Stimulated activated memory B cell treated with anti-CD40 and anti-IgM and Interleukin-4, amounts not matched to agents 10 μg/mL and 1 μg/mL and 100 μg/mL, for 72 hours (primary cell): ENCODE data around the gene AOX1.
"Not testable (repeated sequence)": the region's sequence is repeated elsewhere in the genome, so short reads cannot be mapped to it uniquely, and the experiment has no call there.

Source experiments
- ATAC-seq: fragments of 150-1000 bp; cut with Tn5 transposase; 2 replicates; pipeline ENCODE4 v1.10.0; 2021
- H3K27ac Mint-ChIP-seq: one replicate; pipeline ENCODE4 v1.8.0; 2022; ENCODE audit warnings: mild to moderate bottlenecking, mixed read lengths
- H3K27me3 Mint-ChIP-seq: one replicate; pipeline ENCODE4 v1.8.0; 2022; ENCODE audit warnings: mixed read lengths
- H3K36me3 Mint-ChIP-seq: one replicate; pipeline ENCODE4 v1.8.0; 2022; ENCODE audit warnings: mixed read lengths
- H3K4me1 Mint-ChIP-seq: one replicate; pipeline ENCODE4 v1.8.0; 2022; ENCODE audit warnings: mixed read lengths
- H3K4me3 Mint-ChIP-seq: one replicate; pipeline ENCODE4 v1.8.0; 2022; ENCODE audit warnings: mild to moderate bottlenecking, moderate library complexity, mixed read lengths
- H3K9me3 Mint-ChIP-seq: one replicate; pipeline ENCODE4 v1.8.0; 2022; ENCODE audit warnings: mixed read lengths

The AOX1 gene

DNA sequence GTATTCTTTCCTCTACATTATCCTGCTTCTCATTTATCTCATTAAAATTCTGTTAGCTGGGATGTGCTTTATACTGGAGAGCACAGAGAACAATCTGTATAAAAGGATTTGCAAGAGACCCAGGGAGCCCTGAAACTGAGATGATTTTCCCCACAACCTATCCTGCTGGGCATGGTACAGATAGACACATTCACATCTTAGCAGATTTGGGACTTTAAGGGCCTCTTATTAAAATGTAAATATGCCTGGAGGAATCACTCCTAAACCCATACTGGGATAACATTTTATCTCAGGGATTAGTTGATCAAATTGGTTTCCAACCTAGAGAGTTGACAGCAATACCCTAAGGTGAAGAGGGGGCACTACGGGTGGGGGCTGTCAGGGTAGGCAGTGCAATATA lies 45.5 kb downstream of the AOX1 start:
- no peaks in the 10 kb centered on the region for H3K36me3 Mint-ChIP-seq
- ATAC-seq = no peak
- no peaks in the 10 kb centered on the region for H3K4me1 Mint-ChIP-seq
- no peak overlapping the region for H3K27ac Mint-ChIP-seq
- H3K27me3 Mint-ChIP-seq = peaks cover 25% of the 10 kb centered on the region
- H3K9me3 Mint-ChIP-seq = peaks cover 3% of the 10 kb centered on the region
- H3K4me3 Mint-ChIP-seq = no peak overlapping the region

- no peak overlapping the region for H3K27ac Mint-ChIP-seq
- H3K4me1 Mint-ChIP-seq = no peaks in the 10 kb centered on the region
- H3K36me3 Mint-ChIP-seq = no peaks in the 10 kb centered on the region
- ATAC-seq = no peak
- peaks cover 12% of the 10 kb centered on the region for H3K27me3 Mint-ChIP-seq
- H3K4me3 Mint-ChIP-seq = no peak overlapping the region
- peaks cover 3% of the 10 kb centered on the region for H3K9me3 Mint-ChIP-seq
Observed at GRCh38 chr2:200634231-200634964, 48.6 kb downstream of the AOX1 start.

DNA sequence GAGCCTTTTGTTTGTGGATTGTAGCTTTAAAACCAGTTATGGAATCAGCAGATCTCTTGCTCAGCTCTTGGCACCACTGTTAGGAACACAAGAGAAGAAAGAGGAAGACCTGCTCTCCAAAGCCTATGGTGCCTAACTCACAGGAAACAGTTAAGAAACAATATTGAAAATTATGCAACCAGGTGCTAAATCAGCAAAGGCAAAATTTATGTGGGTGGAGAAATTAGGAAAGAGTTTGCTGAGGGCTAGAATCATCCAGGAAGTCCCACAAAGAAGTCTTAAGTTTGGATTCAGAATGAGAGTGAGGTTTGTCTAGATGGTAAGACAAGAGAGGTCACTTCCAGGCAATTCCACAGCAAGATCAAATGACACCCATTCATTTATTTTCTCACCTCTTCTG lies 49.4 kb downstream of the AOX1 start:
- Mint-ChIP-seq H3K4me3 (no peak overlapping the region), H3K27me3 (peaks cover 14% of the 10 kb centered on the region), H3K36me3 (no peaks in the 10 kb centered on the region), H3K4me1 (no peaks in the 10 kb centered on the region), H3K27ac (no peak overlapping the region), H3K9me3 (peaks cover 3% of the 10 kb centered on the region)
- no peak for ATAC-seq

DNA sequence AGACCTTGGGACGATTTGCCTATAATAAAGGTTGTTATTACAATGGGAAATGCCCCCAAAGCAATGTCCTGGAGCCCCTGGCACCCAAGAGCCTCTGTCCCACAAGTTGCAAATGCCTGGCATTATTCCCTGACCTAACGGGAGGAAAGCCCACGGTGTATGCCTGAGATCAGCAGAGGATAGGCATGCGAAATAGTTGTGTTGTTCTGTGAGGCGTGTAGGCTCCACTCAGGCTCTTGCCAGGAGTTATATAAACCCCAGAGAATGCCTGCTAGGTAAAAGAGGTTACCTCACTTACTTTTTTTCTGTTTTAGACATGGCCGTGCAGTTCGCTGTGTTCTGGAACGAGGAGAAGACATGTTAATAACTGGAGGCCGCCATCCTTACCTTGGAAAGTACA lies 52.1 kb downstream of the AOX1 start:
- no peaks in the 10 kb centered on the region for H3K4me1 Mint-ChIP-seq
- H3K9me3 Mint-ChIP-seq = peaks cover 3% of the 10 kb centered on the region
- H3K36me3 Mint-ChIP-seq = no peaks in the 10 kb centered on the region
- no peak overlapping the region for H3K27ac Mint-ChIP-seq
- no peak overlapping the region for H3K4me3 Mint-ChIP-seq
- no peak for ATAC-seq
- H3K27me3 Mint-ChIP-seq = peaks cover 14% of the 10 kb centered on the region

GRCh38 chr2:200640176-200640575 lies 54.4 kb downstream of the AOX1 start:
- no peaks in the 10 kb centered on the region for H3K36me3 Mint-ChIP-seq
- H3K4me3 Mint-ChIP-seq = no peak overlapping the region
- H3K4me1 Mint-ChIP-seq = no peaks in the 10 kb centered on the region
- ATAC-seq = no peak
- H3K27me3 Mint-ChIP-seq = peaks cover 14% of the 10 kb centered on the region
- no peak overlapping the region for H3K27ac Mint-ChIP-seq
- no peaks in the 10 kb centered on the region for H3K9me3 Mint-ChIP-seq

DNA sequence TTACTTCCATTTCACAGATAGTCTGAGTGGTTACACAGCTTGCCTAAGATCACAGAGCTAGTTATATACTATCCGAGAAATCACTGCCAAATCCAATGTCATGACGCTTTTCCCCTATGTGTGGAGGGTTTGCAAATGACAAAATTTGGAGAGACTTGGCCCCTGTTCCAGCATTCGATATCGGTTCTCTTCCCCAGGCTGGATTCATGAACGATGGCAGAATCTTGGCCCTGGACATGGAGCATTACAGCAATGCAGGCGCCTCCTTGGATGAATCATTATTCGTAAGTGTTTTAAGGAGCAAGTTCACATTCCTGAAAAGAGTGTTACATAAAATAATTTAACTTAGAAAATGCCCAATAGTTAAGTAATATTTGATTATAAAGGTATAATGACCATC lies 55.1 kb downstream of the AOX1 start:
- no peaks in the 10 kb centered on the region for H3K9me3 Mint-ChIP-seq
- no peak overlapping the region for H3K4me3 Mint-ChIP-seq
- no peak overlapping the region for H3K27ac Mint-ChIP-seq
- no peaks in the 10 kb centered on the region for H3K36me3 Mint-ChIP-seq
- peaks cover 14% of the 10 kb centered on the region for H3K27me3 Mint-ChIP-seq
- no peaks in the 10 kb centered on the region for H3K4me1 Mint-ChIP-seq
- no peak for ATAC-seq

DNA sequence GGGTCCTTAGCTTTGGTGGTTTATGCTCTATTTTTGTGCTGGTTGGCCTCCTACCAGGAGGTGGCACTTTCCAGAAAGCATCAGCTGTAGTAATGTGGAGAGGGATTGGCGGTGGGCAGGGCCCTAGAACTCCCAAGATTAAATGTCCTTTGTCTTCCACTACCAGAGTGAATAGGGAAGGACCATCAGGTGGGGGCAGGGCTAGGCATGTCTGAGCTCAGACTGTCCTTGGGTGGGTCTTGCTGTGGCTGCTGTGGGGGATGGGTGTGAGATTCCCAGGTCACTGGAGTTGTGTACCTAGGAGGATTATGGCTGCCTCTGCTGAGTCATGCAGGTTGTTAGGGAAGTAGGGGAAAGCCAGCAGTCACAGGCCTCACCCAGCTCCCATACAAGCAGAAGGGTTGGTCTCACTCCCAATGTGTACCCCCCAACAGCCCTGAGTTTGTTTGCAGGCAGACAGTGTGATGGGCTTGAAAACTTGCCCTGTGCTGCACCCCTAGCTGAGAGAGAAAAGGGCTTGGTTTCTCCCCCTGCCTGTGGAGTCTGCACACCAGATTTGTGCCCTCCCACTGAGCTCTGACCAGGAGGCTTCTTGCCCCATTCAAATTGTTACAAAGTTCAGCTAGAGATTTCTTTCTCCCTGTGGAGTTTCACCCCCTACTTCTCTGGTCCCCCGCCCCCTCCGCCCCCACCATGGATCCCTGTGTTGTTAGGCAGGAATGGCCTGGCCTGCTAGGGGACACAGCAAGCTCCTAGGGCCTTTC lies 62.9 kb downstream of the AOX1 start:
- H3K9me3 Mint-ChIP-seq, ATAC-seq, H3K4me1 Mint-ChIP-seq, H3K36me3 Mint-ChIP-seq, H3K4me3 Mint-ChIP-seq, H3K27ac Mint-ChIP-seq: not testable (repeated sequence)
- peaks cover 39% of the 10 kb centered on the region for H3K27me3 Mint-ChIP-seq

DNA sequence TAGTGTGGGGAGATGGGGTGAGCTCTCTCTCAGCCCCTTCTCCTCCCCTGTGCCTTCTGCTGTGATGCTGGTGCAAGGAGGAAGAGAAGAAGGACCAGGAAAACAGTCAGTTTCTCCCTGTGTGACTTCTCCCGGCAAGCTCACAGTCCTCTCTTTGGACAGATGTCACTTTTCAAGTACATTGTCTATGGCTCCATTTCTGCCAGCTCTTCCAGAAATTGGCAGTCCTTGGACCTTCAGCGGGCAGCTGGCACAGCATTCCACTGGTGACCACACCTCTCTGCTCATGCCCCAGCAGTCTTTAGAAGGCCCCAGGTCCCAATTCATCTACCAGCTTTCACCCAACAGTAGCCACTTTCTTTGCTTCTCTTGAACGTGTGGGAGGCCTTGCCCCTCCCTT lies 63.9 kb downstream of the AOX1 start:
- H3K36me3 Mint-ChIP-seq = no peaks in the 10 kb centered on the region
- no peak for ATAC-seq
- peaks cover 39% of the 10 kb centered on the region for H3K27me3 Mint-ChIP-seq
- H3K4me1 Mint-ChIP-seq = no peaks in the 10 kb centered on the region
- H3K27ac Mint-ChIP-seq = no peak overlapping the region
- no peaks in the 10 kb centered on the region for H3K9me3 Mint-ChIP-seq
- H3K4me3 Mint-ChIP-seq = no peak overlapping the region

DNA sequence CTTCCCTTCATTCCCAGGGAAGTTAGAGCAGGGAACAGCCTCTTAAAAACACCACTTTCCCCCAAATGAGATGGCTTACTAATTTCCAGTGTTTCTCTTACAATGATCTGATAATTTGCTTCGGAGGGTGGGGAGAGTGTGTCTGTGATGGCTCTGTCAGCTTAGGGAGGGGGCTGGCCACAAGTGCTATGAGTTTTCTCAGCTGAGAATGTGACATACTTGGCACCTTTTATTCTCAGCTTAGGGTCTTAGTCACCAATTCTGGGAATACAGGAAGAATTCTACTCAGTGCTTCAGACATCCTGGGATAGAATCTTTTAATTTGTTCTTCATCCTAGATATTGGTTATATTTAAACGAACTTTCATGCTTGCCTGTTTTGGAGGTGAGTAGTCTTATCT lies 64.4 kb downstream of the AOX1 start:
- H3K36me3 Mint-ChIP-seq = no peaks in the 10 kb centered on the region
- H3K27ac Mint-ChIP-seq = no peak overlapping the region
- peaks cover 39% of the 10 kb centered on the region for H3K27me3 Mint-ChIP-seq
- ATAC-seq = no peak
- H3K4me1 Mint-ChIP-seq = no peaks in the 10 kb centered on the region
- no peaks in the 10 kb centered on the region for H3K9me3 Mint-ChIP-seq
- H3K4me3 Mint-ChIP-seq = no peak overlapping the region

GRCh38 chr2:200652158-200652557 lies 66.3 kb downstream of the AOX1 start:
- peaks cover 40% of the 10 kb centered on the region for H3K27me3 Mint-ChIP-seq
- H3K4me3 Mint-ChIP-seq = no peak overlapping the region
- H3K9me3 Mint-ChIP-seq = no peaks in the 10 kb centered on the region
- H3K36me3 Mint-ChIP-seq = no peaks in the 10 kb centered on the region
- no peak for ATAC-seq
- H3K27ac Mint-ChIP-seq = no peak overlapping the region
- no peaks in the 10 kb centered on the region for H3K4me1 Mint-ChIP-seq

DNA sequence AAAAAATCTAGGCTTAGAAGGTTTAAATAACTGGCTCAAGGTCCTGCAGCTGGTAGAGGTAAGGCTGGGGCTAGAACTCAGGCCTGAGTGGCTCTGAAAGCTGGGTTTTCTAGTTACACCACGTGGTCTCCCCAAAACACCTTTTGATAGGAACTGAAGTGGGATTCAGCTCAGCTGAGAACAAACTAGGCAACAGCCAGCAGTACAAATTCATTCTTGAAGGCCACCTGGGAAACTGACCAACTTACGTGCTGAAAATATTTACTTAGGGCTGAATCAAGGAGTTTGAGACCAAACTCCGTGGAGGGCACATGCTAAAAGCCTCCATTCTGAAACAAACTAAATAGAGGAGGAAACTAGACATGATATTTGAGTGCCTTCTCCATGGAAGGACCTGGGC lies 67.2 kb downstream of the AOX1 start:
- Mint-ChIP-seq H3K27me3 (peaks cover 32% of the 10 kb centered on the region), H3K4me3 (no peak overlapping the region), H3K27ac (no peak overlapping the region), H3K4me1 (no peaks in the 10 kb centered on the region), H3K36me3 (no peaks in the 10 kb centered on the region), H3K9me3 (no peaks in the 10 kb centered on the region)
- no peak for ATAC-seq

- Mint-ChIP-seq H3K4me3 (no peak overlapping the region), H3K36me3 (no peaks in the 10 kb centered on the region), H3K4me1 (no peaks in the 10 kb centered on the region), H3K27me3 (peaks cover 28% of the 10 kb centered on the region), H3K9me3 (no peaks in the 10 kb centered on the region), H3K27ac (no peak overlapping the region)
- ATAC-seq = no peak
Observed at GRCh38 chr2:200654823-200655222, 69.0 kb downstream of the AOX1 start.

DNA sequence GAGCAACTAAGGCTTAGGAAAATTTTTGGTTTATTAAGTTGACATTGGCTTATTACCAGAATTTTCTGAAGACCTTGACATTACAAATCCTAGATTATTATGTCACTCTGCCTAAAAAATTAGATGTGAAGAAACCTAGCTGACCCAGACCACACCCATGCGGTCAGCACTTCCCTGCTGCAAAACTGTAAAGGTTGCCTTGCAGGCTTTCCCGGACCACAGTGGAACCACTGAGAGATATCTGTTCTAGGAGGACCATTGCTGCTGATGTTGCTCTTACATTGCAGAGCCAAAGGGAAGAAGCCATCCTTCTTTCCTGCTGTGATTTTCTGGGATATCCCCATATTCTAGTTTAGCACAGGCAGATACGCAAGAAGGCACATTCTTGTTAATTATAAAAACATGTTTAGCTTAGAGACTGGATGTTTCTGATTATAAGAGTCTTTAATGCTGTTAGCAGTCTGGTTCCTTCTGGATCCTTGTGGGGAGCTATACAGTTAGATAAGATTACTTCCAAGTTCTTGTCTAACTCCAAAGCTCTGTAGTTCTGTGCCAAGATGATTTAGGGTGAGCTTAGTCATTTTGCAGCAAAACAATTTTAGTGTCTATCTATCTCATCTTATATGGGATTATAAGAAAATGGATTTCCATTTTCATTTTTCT lies 70.2 kb downstream of the AOX1 start:
- no peaks in the 10 kb centered on the region for H3K4me1 Mint-ChIP-seq
- H3K27me3 Mint-ChIP-seq = peaks cover 17% of the 10 kb centered on the region
- no peak overlapping the region for H3K4me3 Mint-ChIP-seq
- H3K36me3 Mint-ChIP-seq = no peaks in the 10 kb centered on the region
- no peak for ATAC-seq
- H3K9me3 Mint-ChIP-seq = no peaks in the 10 kb centered on the region
- H3K27ac Mint-ChIP-seq = no peak overlapping the region

DNA sequence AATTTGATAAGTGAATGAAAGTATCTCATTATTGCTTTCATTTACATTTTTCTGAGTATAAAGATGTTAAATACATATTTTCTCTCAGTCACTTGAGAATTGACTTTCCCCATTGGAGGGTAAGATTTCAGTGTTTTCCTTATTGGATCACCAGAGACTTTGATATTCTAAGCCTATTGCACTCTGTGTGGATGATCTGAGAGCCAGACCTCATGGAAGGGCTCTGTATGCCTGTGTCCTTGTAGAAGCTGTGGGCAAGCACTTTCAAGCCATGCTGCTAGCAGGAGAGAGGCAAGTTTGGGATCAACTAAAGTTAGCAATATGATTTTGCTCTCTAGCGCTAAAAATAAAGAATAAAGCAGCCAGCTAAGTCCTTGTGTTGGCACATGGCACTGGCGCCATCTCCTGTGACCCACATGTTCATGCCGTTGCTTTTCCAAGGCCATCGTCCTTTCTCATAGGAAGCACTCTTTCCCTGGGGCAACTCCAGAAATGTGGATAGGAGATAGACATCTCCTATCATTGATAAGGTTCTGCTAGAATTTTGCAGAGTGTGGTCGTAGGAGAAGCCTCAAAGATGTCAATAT lies 72.6 kb downstream of the AOX1 start:
- ATAC-seq = no peak
- H3K4me3 Mint-ChIP-seq = no peak overlapping the region
- peaks cover 34% of the 10 kb centered on the region for H3K27me3 Mint-ChIP-seq
- no peak overlapping the region for H3K27ac Mint-ChIP-seq
- H3K4me1 Mint-ChIP-seq = peaks cover 8% of the 10 kb centered on the region
- H3K9me3 Mint-ChIP-seq = no peaks in the 10 kb centered on the region
- no peaks in the 10 kb centered on the region for H3K36me3 Mint-ChIP-seq

DNA sequence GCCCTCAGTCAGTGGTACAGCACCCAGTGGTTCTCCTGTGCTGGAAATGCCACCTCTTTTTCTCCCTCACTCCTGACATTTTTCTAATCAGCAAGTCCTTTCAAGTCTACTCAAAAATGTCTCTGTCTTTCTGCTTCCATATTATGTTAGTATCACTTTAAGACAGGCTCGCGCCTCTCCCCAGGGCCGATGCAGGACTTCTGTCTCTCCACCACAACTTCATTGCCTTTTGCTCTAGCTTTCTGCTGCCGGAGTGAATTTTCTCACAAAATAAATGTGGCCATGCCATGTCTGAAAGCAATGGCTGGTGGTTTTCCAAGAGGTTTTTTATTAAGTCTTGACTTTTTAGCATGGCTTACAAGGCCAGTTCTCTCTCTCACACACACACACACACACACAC lies 73.6 kb downstream of the AOX1 start:
- no peak for ATAC-seq
- no peaks in the 10 kb centered on the region for H3K36me3 Mint-ChIP-seq
- peaks cover 39% of the 10 kb centered on the region for H3K27me3 Mint-ChIP-seq

More for the DNA sequence above, 73.6 kb downstream of the AOX1 start:
- H3K4me3 Mint-ChIP-seq = no peak overlapping the region
- H3K27ac Mint-ChIP-seq = no peak overlapping the region
- H3K9me3 Mint-ChIP-seq = no peaks in the 10 kb centered on the region
- peaks cover 8% of the 10 kb centered on the region for H3K4me1 Mint-ChIP-seq
